CD4-positive, CD25-positive, alpha-beta regulatory T cell (primary cell): ENCODE results near the gene ZNF138. TPM values are rescaled to one million over a fixed set of nuclear protein-coding genes. Genes with fewer than 3 reads are reported as not detected.

Experiments
- ATAC-seq, 2 donors: fragments of 150-1000 bp; cut with Tn5 transposase; one replicate each; pipeline ENCODE4 v1.10.0; 2021; ENCODE audit warnings: low read depth in 2 of 2, moderate number of reproducible peaks in 2 of 2, moderate library complexity in 1 of 2
- DNase-seq, 3 donors: peaks; one replicate each; pipeline versions ENCODE4 v3.0.0 to v3.0.0-alpha.2; 2012 to 2022; ENCODE audit warnings: mixed read lengths in 1 of 3
- H3K27ac ChIP-seq: one replicate; pipeline ENCODE4 v1.7.0; 2013; ENCODE audit warnings: mild to moderate bottlenecking, low read length; ENCODE audit not compliant: insufficient read depth, poor library complexity, severe bottlenecking
- H3K27me3 ChIP-seq: one replicate; pipeline ENCODE4 v1.7.0; 2013; ENCODE audit warnings: low read length; ENCODE audit not compliant: control insufficient read depth, insufficient read depth
- H3K36me3 ChIP-seq: one replicate; pipeline ENCODE4 v1.7.0; 2013; ENCODE audit warnings: mild to moderate bottlenecking, low read length, moderate library complexity; ENCODE audit not compliant: control insufficient read depth, insufficient read depth
- H3K4me1 ChIP-seq: 2 replicates; pipeline ENCODE4 v1.7.0; 2013; ENCODE audit warnings: mild to moderate bottlenecking, low read length; ENCODE audit not compliant: insufficient read depth, control insufficient read depth, poor library complexity, severe bottlenecking
- H3K4me3 ChIP-seq: one replicate; pipeline ENCODE4 v1.7.0; 2013; ENCODE audit warnings: low read depth, mild to moderate bottlenecking, low read length, moderate library complexity
- H3K9me3 ChIP-seq, 2 experiments: 1 replicate in 1 of 2; 2 replicates in 1 of 2; pipeline ENCODE4 v1.7.0; 2013; ENCODE audit warnings: low read length in 2 of 2, mild to moderate bottlenecking in 1 of 2, moderate library complexity in 1 of 2; ENCODE audit not compliant: control insufficient read depth in 2 of 2
- H3K27ac Mint-ChIP-seq, 3 donors: one replicate each; pipeline ENCODE4 v1.8.0; 2020 to 2022; ENCODE audit warnings: mild to moderate bottlenecking in 3 of 3, mixed read lengths in 3 of 3, moderate library complexity in 2 of 3
- H3K27me3 Mint-ChIP-seq: one replicate; pipeline ENCODE4 v1.8.0; 2022; ENCODE audit warnings: mild to moderate bottlenecking, mixed read lengths
- H3K36me3 Mint-ChIP-seq: one replicate; pipeline ENCODE4 v1.8.0; 2020; ENCODE audit warnings: mixed read lengths
- H3K4me1 Mint-ChIP-seq, 4 donors: one replicate each; pipeline ENCODE4 v1.8.0; 2020 to 2022; ENCODE audit warnings: mixed read lengths in 4 of 4, mild to moderate bottlenecking in 1 of 4
- H3K4me3 Mint-ChIP-seq, 4 donors: one replicate each; pipeline ENCODE4 v1.8.0; 2020 to 2022; ENCODE audit warnings: mild to moderate bottlenecking in 4 of 4, mixed read lengths in 4 of 4, moderate library complexity in 3 of 4
- H3K9me3 Mint-ChIP-seq, 7 donors: one replicate each; pipeline ENCODE4 v1.8.0; 2020 to 2022; ENCODE audit warnings: mixed read lengths in 7 of 7, mild to moderate bottlenecking in 3 of 7, moderate library complexity in 2 of 7
- polyA plus RNA-seq, 4 donors: library from polyadenylated mRNA; unstranded; fragments of 300-500 nt; fragmentation: Illumina TruSeq; gene quantifications; one replicate each; pipeline ENCODE4 v1.2.3, GENCODE V29; 2021
- total RNA-seq: library from RNA; stranded (reverse); gene quantifications from one replicate; pipeline ENCODE4 v1.2.3, GENCODE V29; 2022

ZNF138 gene
- total RNA-seq (6.6 TPM), polyA plus RNA-seq (10 to 100 TPM; 11.5 to 14.9 (median 13.0) TPM)

DNA sequence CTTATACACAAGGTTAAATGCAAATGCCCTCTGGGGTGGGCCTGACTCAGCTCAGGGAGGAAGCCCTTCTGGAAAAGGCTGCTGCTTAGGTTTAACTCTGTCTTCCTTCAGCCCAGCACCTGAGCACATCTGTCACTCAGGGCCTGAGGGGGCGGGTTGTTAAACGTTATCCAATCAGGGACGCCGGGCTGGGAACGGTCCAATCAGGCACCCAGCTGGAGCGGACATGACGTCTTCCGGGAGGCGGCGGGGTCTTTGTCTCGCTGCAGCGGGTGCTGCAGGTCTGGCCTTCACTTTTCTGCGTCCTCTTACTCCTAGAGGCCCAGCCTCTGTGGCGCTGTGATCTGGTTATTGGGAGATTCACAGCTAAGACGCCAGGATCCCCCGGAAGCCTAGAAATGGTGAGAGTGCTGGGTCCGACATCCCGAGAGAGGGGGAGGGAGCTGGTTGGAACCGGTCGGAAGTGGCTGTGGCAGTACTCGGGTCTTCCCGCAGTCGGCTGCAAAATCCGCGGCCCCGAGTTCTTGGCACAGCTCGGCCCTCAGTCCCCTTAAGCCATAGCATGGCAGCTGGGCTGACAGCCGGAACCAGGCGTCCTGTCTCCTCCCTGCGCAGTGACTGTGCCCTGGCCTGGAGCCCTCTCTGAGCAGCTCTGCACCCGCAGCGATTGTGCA lies at the start of gene ZNF138:
Gene ZNF138, plus strand, starts transcription at position 258 of the 674 bp plus-strand sequence. Its CDS starts 141 bp downstream, at position 399.
- H3K4me3 Mint-ChIP-seq = peak within 1 kb of the TSS; percentile 98 to 99 (median 99)
- peaks cover 14 to 47% (median 29%) of the 10 kb centered on the region in 4 donors for H3K4me1 Mint-ChIP-seq
- H3K4me3 ChIP-seq = peak within 1 kb of the TSS; percentile 89
- peak within 1 kb of the TSS; percentile 83 for H3K27ac ChIP-seq
- H3K27ac Mint-ChIP-seq = peak within 1 kb of the TSS; percentile 89 to 99 (median 98)
- H3K9me3 ChIP-seq = no peaks in the 10 kb centered on the region
- no peaks in the 10 kb centered on the region for H3K27me3 Mint-ChIP-seq
- no peaks in the 10 kb centered on the region for H3K27me3 ChIP-seq
- H3K36me3 ChIP-seq = peaks cover 3% of the 10 kb centered on the region
- DNase-seq = peak; percentile 87 to 97 (median 93)
- peaks cover 0 to 3% (median 0%) of the 10 kb centered on the region in 7 donors for H3K9me3 Mint-ChIP-seq
- H3K4me1 ChIP-seq = peaks cover 25% of the 10 kb centered on the region
- peaks cover 16% of the 10 kb centered on the region for H3K36me3 Mint-ChIP-seq
- ATAC-seq = peak; percentile 99 to 100

- H3K9me3 ChIP-seq = peaks cover 0 to 5% of the 10 kb centered on the region in 2 experiments
- H3K4me1 Mint-ChIP-seq = no peaks in the 10 kb centered on the region
- ATAC-seq (no peak), DNase-seq (no peak)
- no peaks in the 10 kb centered on the region for H3K27me3 Mint-ChIP-seq
- no peak overlapping the region for H3K27ac ChIP-seq
- H3K4me3 ChIP-seq = no peak overlapping the region
- H3K27me3 ChIP-seq = no peaks in the 10 kb centered on the region
- H3K4me3 Mint-ChIP-seq = no peak overlapping the region
- H3K36me3 Mint-ChIP-seq = no peaks in the 10 kb centered on the region
- no peak overlapping the region for H3K27ac Mint-ChIP-seq
- peaks cover 0 to 24% (median 9%) of the 10 kb centered on the region in 7 donors for H3K9me3 Mint-ChIP-seq
- no peaks in the 10 kb centered on the region for H3K36me3 ChIP-seq
- H3K4me1 ChIP-seq = no peaks in the 10 kb centered on the region
Measured at GRCh38 chr7:64744680-64745079, 49.5 kb upstream of the ZNF138 start.

GRCh38 chr7:64747802-64748201 lies 46.4 kb upstream of the ZNF138 start:
- DNase-seq = no peak
- Mint-ChIP-seq H3K27ac (no peak overlapping the region), H3K36me3 (no peaks in the 10 kb centered on the region), H3K27me3 (no peaks in the 10 kb centered on the region), H3K9me3 (peaks cover 2 to 23% (median 6%) of the 10 kb centered on the region in 7 donors), H3K4me3 (no peak overlapping the region), H3K4me1 (no peaks in the 10 kb centered on the region)
- no peaks in the 10 kb centered on the region for H3K27me3 ChIP-seq
- ATAC-seq = no peak
- peaks cover 0 to 5% of the 10 kb centered on the region in 2 experiments for H3K9me3 ChIP-seq
- H3K4me1 ChIP-seq = no peaks in the 10 kb centered on the region
- no peak overlapping the region for H3K4me3 ChIP-seq
- no peak overlapping the region for H3K27ac ChIP-seq
- no peaks in the 10 kb centered on the region for H3K36me3 ChIP-seq

GRCh38 chr7:64753032-64753431 lies 41.2 kb upstream of the ZNF138 start:
- H3K27me3 ChIP-seq = no peaks in the 10 kb centered on the region
- no peaks in the 10 kb centered on the region for H3K36me3 ChIP-seq
- H3K4me1 ChIP-seq = no peaks in the 10 kb centered on the region
- Mint-ChIP-seq H3K36me3 (no peaks in the 10 kb centered on the region), H3K4me1 (no peaks in the 10 kb centered on the region), H3K27me3 (no peaks in the 10 kb centered on the region), H3K27ac (no peak overlapping the region), H3K9me3 (peaks cover 0 to 10% (median 2%) of the 10 kb centered on the region in 7 donors), H3K4me3 (no peak overlapping the region)
- H3K27ac ChIP-seq = no peak overlapping the region
- H3K9me3 ChIP-seq = peaks cover 0 to 3% of the 10 kb centered on the region in 2 experiments
- ATAC-seq (no peak), DNase-seq (no peak)
- no peak overlapping the region for H3K4me3 ChIP-seq

GRCh38 chr7:64755865-64756264 lies 38.4 kb upstream of the ZNF138 start:
- Mint-ChIP-seq H3K27ac (no peak overlapping the region), H3K9me3 (peaks cover 0 to 4% (median 1%) of the 10 kb centered on the region in 7 donors), H3K4me3 (no peak overlapping the region), H3K36me3 (no peaks in the 10 kb centered on the region), H3K4me1 (no peaks in the 10 kb centered on the region), H3K27me3 (no peaks in the 10 kb centered on the region)
- H3K4me3 ChIP-seq = no peak overlapping the region
- no peaks in the 10 kb centered on the region for H3K27me3 ChIP-seq
- H3K27ac ChIP-seq = no peak overlapping the region
- ATAC-seq (no peak), DNase-seq (no peak)
- H3K4me1 ChIP-seq = no peaks in the 10 kb centered on the region
- H3K9me3 ChIP-seq = no peaks in the 10 kb centered on the region
- H3K36me3 ChIP-seq = no peaks in the 10 kb centered on the region

DNA sequence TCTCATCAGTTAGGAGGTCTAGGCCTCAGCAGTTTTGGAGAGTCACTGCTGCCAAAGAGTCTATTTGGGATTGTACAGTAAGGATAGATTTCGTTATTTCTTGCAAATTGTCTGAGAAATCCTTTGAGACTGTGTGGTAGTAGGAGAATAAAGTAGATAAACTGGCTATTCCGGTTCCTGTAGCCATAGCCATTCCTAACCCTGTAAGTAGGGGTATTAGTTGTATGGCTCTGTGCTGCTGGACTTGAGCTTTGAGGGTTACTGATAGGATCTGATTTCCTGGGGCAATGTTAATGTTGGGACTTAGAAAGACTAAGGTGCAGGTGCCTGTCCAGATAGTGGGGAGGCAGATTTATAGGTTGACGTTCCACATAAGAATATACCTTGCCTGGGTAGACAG lies 36.1 kb upstream of the ZNF138 start:
- Histone ChIP-seq H3K27ac (no peak overlapping the region), H3K4me3 (no peak overlapping the region), H3K4me1 (no peaks in the 10 kb centered on the region), H3K9me3 (no peaks in the 10 kb centered on the region), H3K36me3 (no peaks in the 10 kb centered on the region), H3K27me3 (no peaks in the 10 kb centered on the region)
- no peaks in the 10 kb centered on the region for H3K4me1 Mint-ChIP-seq
- no peaks in the 10 kb centered on the region for H3K27me3 Mint-ChIP-seq
- H3K4me3 Mint-ChIP-seq = no peak overlapping the region
- ATAC-seq = no peak
- peaks cover 0 to 1% (median 0%) of the 10 kb centered on the region in 7 donors for H3K9me3 Mint-ChIP-seq
- H3K36me3 Mint-ChIP-seq = no peaks in the 10 kb centered on the region
- no peak for DNase-seq
- no peak overlapping the region for H3K27ac Mint-ChIP-seq

GRCh38 chr7:64768824-64769223 lies 25.4 kb upstream of the ZNF138 start:
- Mint-ChIP-seq H3K4me1 (no peaks in the 10 kb centered on the region), H3K27ac (no peak overlapping the region), H3K36me3 (no peaks in the 10 kb centered on the region), H3K9me3 (peaks cover 0 to 4% (median 0%) of the 10 kb centered on the region in 7 donors), H3K27me3 (peaks cover 4% of the 10 kb centered on the region), H3K4me3 (no peak overlapping the region)
- Histone ChIP-seq H3K27me3 (no peaks in the 10 kb centered on the region), H3K4me3 (no peak overlapping the region), H3K9me3 (no peaks in the 10 kb centered on the region), H3K36me3 (no peaks in the 10 kb centered on the region), H3K27ac (no peak overlapping the region), H3K4me1 (no peaks in the 10 kb centered on the region)
- no peak for DNase-seq
- no peak for ATAC-seq
